ENCODE data around the gene KIF13A.

GRCh38 chr6:17812311-17812710 is 175.1 kb downstream of the KIF13A start:
- no peak for TF ChIP-seq CTCF (IDR thresholded peaks at IDR 0.05)
- TF ChIP-seq POLR2A (IDR thresholded peaks at IDR 0.05), result no peak
